GM21529 (cell line): ENCODE measurements around the gene CKB.
A peak's percentile ranks its signal among the peaks of the same experiment; 100 is the strongest.

ENCODE experiments used
- ATAC-seq: cut with Tn5 transposase; IDR thresholded peaks from one replicate; pipeline ENCODE4 v1.9.1; 2021; ENCODE audit not compliant: unreplicated experiment

The CKB gene

DNA sequence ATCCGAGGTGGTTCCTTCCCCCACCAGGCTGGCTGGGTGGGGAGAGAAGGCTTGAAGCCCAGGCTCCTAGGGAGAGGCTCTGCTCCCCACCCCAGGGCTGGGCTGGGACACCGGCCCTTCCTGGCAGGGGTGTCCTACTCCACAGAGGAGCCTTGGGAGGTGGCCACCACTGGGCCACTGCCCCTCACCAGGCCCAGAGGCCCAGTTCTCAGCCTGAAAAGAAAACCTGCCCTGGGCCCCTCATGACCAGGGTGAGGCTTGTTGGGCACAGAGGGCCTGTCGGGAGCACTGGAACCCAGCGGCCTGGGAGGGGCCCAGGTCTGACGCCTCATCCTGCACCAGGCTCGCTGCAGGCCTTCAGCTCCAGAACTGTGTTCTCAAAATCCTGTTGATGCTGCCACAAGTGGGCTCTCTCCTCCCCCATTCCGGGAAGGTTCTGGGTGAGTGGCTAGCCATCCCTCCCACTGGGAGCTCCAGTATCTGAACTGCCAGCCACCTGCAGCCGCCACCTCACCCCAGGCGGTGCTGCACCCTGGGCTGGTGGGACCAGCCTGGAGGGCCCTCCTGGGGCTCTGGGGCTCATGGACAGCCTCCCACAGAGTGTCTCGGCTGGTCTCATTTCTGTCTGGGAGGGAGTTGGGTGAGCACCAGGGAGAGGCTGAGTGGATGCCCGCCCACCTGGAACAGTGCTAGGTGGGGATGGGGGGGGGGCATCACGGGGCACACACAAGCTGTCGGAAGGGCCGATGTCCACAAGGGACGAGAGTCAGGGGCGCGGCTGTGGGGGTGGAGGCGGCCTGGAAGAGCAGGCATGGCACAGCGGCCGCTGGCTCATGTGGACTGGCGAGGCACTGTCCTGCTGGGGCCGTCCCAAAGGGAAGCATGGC is 28.1 kb upstream of the CKB start:
- no peak for ATAC-seq

GRCh38 chr14:103549361-103550311 is 27.0 kb upstream of the CKB start:
- no peak for ATAC-seq

GRCh38 chr14:103548463-103549351 is 26.1 kb upstream of the CKB start:
- no peak for ATAC-seq

- ATAC-seq = no peak
Observed at GRCh38 chr14:103547941-103548462, 25.4 kb upstream of the CKB start.

DNA sequence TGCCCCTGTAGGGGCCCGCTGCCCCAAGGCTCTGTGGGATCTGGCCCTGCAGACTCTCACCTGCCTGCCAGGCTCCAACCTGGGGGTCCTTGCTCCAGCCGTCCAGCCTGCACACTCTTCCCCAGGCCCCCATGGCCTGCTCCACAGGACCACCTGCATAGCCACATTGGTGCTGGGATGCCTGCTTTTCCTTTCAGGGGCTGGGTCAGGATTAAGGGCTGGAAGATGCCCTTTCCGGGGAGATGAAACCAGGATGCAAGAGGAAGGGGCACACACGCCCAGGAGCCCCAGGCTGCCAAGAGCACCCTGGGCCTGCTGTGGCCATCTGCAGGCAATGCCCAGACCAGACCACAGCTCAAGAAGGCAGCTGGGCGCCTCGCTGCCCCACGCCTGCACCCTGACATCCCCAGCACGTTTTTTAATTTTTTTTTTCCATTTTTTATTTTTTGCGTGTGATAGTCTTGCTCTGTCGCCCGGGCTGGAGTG is 24.9 kb upstream of the CKB start:
- ATAC-seq = no peak

- ATAC-seq = peak; percentile 67
Observed at GRCh38 chr14:103546652-103547454, 24.2 kb upstream of the CKB start.

GRCh38 chr14:103545915-103546651 is 23.5 kb upstream of the CKB start:
- no peak for ATAC-seq

- ATAC-seq = no peak
Observed at GRCh38 chr14:103545219-103545914, 22.7 kb upstream of the CKB start.

DNA sequence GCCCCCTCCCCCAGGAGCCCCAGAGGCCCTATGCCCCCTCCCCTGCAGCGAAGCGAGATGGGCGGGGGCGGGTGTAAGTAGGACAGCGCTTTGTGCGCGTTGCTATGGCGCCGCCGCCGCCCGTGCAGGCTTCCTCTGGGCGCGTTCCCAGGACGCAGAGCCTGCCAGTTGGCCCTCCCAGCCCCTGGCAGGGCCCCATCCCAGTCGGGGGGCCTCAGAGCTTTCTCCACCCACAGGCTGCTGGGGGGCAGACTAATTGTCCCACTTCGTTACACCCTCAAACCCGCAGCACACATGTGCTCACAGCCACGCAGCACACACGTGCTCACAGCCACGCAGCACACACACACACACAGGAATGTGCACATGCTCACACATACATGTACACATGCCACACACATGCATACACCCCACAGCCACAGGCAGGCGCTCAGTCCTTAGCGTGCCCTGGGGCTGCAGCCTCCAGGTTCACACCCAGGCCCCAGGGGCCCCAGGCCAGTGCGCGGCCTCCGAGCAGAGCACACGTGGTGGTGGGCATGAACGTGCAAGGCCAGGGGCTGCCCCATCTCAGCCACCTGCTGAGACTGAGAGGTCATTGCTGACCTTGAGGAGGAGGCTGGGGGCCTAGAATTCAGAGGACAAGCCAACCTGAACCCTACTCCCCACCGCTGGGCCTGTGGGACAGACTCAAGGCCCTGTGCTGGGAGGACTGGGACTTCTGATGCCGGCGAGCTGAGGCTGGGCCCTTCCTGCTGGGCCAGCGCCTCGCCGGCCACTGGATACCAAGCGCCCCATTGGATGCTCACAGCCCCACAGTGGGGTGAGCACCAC is 22.0 kb upstream of the CKB start:
- no peak for ATAC-seq

DNA sequence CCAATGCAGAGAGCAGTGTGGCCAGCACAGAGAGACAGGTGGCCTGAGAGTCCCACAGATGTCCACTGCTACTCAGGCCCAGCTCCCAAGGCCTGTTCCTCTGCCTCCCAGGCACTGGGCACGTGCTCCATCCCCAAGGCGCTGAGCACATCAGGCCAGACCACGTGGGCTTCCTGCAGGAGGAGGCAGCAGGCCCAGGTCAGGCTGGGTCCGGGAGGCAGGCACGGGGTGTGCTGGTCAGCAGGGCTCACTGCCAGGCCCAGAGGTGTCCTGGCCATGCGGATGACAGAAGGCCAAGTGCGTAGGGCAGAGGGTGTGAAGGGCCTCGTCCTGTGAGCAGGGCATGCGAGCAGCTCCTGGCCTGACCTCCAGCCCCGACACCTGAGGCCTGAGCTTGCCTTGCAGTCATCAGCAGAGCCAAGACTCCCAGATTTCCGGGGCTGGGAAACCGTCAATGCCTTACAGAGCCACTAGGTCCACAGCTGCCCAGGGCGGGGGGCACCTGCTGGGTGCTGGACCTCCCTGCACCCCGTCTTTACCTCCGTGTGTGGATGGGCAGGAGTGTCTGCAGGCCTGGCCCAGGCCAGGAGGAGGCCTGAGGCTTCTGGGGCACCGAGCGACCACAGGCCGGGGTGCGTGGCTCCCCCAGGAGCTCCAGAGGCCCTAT is 21.2 kb upstream of the CKB start:
- ATAC-seq = no peak

- ATAC-seq = no peak
Observed at GRCh38 chr14:103543140-103543539, 20.5 kb upstream of the CKB start.

DNA sequence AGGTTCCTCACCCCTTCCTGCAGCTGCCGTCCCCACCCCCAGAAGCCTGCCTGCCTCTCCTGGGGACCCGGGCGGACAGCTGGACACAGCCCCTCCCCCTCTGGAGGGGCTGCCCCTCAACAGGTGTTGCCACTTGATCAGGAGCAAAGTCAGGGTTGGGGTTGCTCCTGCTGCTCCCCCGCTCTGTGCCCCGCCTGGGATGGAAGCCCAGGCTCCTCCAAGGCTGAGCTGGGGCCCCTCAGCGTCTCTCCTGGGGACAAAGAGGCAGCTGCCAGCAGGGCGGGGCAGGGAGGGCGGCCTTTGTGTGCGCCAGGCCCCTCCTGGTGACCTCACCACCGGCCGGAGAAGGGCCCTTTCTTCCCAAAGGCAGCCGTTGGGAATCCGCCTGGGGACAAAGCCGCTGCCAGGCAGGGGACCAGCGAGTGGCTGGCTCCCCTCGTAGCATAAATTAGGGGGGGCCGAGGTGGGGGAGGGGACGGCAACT is 20.0 kb upstream of the CKB start:
- no peak for ATAC-seq

- no peak for ATAC-seq
Observed at GRCh38 chr14:103541709-103542604, 19.3 kb upstream of the CKB start.

DNA sequence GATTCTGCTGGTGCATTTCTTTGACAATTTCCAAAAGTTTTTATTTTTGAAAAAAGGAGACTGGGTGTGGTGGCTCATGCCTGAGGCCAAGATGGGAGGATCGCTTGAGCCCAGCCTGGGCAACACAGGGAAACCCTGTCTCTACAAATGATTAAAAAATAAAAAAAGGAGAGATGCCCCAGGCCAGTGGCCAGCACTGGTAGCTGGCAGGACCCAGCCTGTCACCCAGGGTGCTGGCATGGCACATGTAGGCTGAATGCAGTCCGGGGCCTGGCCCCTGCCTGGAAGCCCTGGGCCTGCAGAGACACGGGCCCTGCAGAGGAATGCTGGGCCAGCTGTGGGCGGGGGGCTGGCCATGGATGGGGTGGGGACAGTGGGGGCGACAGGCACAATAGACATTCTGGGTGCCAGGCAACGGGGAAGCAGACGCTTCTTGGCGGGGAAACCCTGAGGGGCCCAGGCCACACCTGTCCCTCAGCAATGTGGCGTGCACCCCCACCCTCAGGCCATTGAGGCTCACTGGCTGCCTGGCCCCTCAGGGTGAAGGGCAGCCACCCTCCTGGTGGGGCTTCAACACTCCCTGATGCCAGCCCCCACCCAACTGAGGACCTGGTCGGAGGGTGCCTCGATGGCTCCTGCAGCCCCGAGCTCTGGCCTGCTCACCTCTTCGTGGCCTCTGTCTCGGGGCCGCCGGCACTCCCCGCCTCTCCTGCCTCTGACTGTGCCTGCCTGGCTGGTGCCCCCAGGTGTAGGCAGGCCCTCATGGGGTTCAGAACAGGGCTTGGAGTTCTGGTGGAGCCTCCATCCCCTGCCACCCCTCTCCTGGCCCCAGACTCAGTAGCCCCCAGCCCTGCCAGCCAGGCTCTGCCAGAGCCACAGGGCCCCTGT is 18.4 kb upstream of the CKB start:
- ATAC-seq = no peak
